ENCODE measurements around the gene ZNF22. TPM values are rescaled to one million over a fixed set of nuclear protein-coding genes. Genes with fewer than 3 reads are reported as not detected.

Gene ZNF22
- total RNA-seq, 1 donor from 2014 or later = 20.6 TPM

- no peaks in the 10 kb centered on the region for H3K27me3 ChIP-seq
- peak in 1 of 2 donors; percentile 76 for TF ChIP-seq POLR2A (IDR thresholded peaks at IDR 0.05)
- TF ChIP-seq CTCF (IDR thresholded peaks at IDR 0.05) = peak in 1 of 3 experiments; percentile 16
- peak; percentile 51 to 97 for TF ChIP-seq POLR2AphosphoS5 (IDR thresholded peaks at IDR 0.05; ENCODE audit: insufficient read depth in 1 of 2, low read depth in 1 of 2)
- peaks cover 56% of the 10 kb centered on the region for H3K4me1 ChIP-seq
- peak in 1 of 2 donors; percentile 91 for DNase-seq (ENCODE audit: extremely low spot score in 2 of 2)
- intact Hi-C loops (cut with DNase I) = no loop called here
- H3K4me3 ChIP-seq = peak within 1 kb of the TSS; percentile 63 to 75
- H3K36me3 ChIP-seq = no peaks in the 10 kb centered on the region
- no peaks in the 10 kb centered on the region for H3K9me3 ChIP-seq
- H3K27ac ChIP-seq = peak within 1 kb of the TSS; percentile 83
Observed at GRCh38 chr10:44959247-44960087, 41.3 kb upstream of the ZNF22 start, which contains the start of gene RASSF4. Gene RASSF4, plus strand, starts transcription at chr10:44959802. Its CDS starts 10,401 bp downstream, at chr10:44970203.

DNA sequence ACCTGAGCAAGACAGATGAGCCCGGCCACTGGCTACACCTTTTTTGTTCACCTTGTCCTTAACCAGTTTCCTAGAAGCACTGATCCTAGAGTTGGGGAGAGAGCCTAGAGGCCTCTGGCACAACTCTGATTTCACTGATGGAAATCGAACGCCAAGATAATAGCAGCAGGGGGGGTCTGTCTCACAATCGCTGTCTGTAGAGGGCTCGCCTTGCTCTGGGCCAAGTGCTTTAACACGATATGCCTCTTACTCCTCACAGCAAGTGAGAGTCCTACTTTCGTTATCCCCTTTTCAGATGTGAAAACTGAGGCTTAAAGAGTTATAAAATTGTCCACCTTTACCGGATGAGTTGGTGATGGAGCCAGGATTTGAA is 40.6 kb upstream of the ZNF22 start:
- H3K4me1 ChIP-seq = peaks cover 60% of the 10 kb centered on the region
- intact Hi-C loops (cut with DNase I) = no loop called here
- TF ChIP-seq POLR2A (IDR thresholded peaks at IDR 0.05) = no peak
- no peak for TF ChIP-seq CTCF (IDR thresholded peaks at IDR 0.05)
- no peak for TF ChIP-seq POLR2AphosphoS5 (IDR thresholded peaks at IDR 0.05; ENCODE audit: insufficient read depth in 1 of 2, low read depth in 1 of 2)

GRCh38 chr10:44960482-44961229 is 40.1 kb upstream of the ZNF22 start:
- Histone ChIP-seq H3K36me3 (no peaks in the 10 kb centered on the region), H3K4me3 (peak overlapping the region; percentile 63 to 75), H3K27ac (peak overlapping the region; percentile 17), H3K4me1 (peaks cover 62% of the 10 kb centered on the region), H3K9me3 (no peaks in the 10 kb centered on the region), H3K27me3 (no peaks in the 10 kb centered on the region)
- TF ChIP-seq CTCF (IDR thresholded peaks at IDR 0.05) (no peak), POLR2A (IDR thresholded peaks at IDR 0.05) (no peak), POLR2AphosphoS5 (IDR thresholded peaks at IDR 0.05; ENCODE audit: insufficient read depth in 1 of 2, low read depth in 1 of 2) (no peak)
- DNase-seq (ENCODE audit: extremely low spot score in 2 of 2) = peak in 1 of 2 donors; percentile 77
- intact Hi-C loops (cut with DNase I) = no loop called here

More for the DNA sequence above, 40.6 kb upstream of the ZNF22 start:
- peak overlapping the region; percentile 63 to 75 for H3K4me3 ChIP-seq
- DNase-seq (ENCODE audit: extremely low spot score in 2 of 2) = peak in 1 of 2 donors; percentile 87
- no peaks in the 10 kb centered on the region for H3K9me3 ChIP-seq
- H3K27ac ChIP-seq = peak overlapping the region; percentile 83
- no peaks in the 10 kb centered on the region for H3K27me3 ChIP-seq
- H3K36me3 ChIP-seq = no peaks in the 10 kb centered on the region

GRCh38 chr10:44961230-44961571 is 39.5 kb upstream of the ZNF22 start:
- Histone ChIP-seq H3K4me3 (peak overlapping the region in 1 of 2 donors; percentile 75), H3K4me1 (peaks cover 62% of the 10 kb centered on the region), H3K27ac (no peak overlapping the region), H3K27me3 (no peaks in the 10 kb centered on the region), H3K9me3 (no peaks in the 10 kb centered on the region), H3K36me3 (no peaks in the 10 kb centered on the region)
- TF ChIP-seq POLR2A (IDR thresholded peaks at IDR 0.05) (no peak), POLR2AphosphoS5 (IDR thresholded peaks at IDR 0.05; ENCODE audit: insufficient read depth in 1 of 2, low read depth in 1 of 2) (no peak), CTCF (IDR thresholded peaks at IDR 0.05) (no peak)
- intact Hi-C loops (cut with DNase I) = no loop called here
- DNase-seq (ENCODE audit: extremely low spot score in 2 of 2) = peak in 1 of 2 donors; percentile 86

Measured in vagina (tissue), 2 donors.